GM20000 (cell line): ENCODE results near the gene KIFC3.
A peak's percentile ranks its signal among the peaks of the same experiment; 100 is the strongest.

Experiments used
- DNase-seq: peaks from one replicate; pipeline ENCODE4 v3.0.0; 2012; ENCODE audit warnings: low spot score
- CTCF ChIP-seq: IDR thresholded peaks from 2 replicates; pipeline ENCODE4 v1.5.1; 2012; ENCODE audit warnings: mild to moderate bottlenecking, control low read depth; ENCODE audit errors: extremely low read depth, missing control alignments

The KIFC3 gene

GRCh38 chr16:57738844-57739243 is 63.4 kb downstream of the KIFC3 start:
- DNase-seq: no peak

GRCh38 chr16:57736419-57737351 is 65.6 kb downstream of the KIFC3 start:
- DNase-seq: no peak
- TF ChIP-seq CTCF: no peak

More at GRCh38 chr16:57738844-57739243, 63.4 kb downstream of the KIFC3 start:
- no peak for TF ChIP-seq CTCF

DNA sequence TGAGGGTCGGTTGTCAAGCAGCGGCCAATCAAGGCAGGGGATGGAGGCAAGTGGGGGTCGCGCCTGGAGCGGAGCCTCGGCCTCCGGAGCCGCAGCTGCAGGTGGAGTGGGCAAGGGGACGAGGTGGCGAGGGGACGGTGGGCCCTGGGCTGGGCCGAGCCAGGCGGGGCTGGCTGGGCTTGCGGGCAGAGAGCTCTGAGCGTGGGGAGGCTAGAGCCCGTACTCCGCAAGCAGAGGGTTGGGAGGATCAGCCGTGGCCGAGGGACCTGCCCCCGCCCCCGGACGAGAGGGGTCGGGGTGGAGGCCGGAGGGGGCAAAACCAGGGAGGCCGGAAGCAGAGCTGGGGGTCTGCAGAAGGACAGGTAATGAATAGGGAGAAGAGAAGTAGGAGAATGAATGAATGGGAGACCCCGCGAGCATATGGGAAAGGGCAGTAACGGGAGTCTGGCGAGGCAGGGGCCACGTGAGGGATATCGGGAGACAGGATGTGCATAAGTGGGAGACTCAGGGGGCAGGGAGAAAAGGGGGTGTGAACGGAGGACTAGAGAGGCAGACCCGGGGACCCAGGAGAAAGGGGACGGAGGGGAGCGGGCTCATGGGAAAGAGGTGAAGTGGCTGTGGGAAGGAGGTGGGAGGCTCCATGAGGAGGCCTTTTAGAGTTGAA is 66.4 kb downstream of the KIFC3 start, which contains the start of gene KATNB1:
TSS of gene KATNB1 (plus strand) at position 16 of the 664 bp plus-strand sequence. CDS start 1,474 bp downstream, outside the sequence.
- no peak for DNase-seq
- TF ChIP-seq CTCF: no peak

GRCh38 chr16:57734925-57735754 is 67.2 kb downstream of the KIFC3 start:
- peak; percentile 98 for DNase-seq
- no peak for TF ChIP-seq CTCF

DNA sequence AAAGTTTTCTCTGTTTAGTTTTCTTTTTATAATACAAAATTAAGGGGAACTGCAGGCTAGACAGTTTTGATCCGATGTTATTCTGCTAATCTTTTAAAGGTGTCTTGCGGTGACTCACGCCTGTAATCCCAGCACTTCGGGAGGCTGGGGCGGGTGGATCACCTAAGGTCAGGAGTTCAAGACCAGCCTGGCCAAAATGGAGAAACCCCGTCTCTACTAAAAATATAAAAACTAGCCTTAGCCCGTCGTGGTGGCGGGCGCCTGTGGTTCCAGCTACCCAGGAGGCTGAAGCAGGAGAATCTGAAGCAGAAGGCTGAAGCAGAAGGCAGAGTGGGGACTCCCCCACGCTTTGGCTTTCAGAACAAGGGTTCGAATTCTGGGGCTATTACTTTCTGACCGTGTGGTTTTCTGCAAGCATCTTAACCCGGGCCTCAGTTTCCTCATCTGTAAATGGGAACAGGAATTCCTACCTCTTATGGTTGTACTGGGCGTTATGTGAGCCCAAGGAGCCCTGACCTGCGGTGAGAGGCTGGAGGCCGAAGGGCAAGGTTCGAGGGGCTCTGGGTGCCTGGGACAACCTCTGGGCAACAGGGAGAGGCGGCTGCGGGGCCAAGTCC is 67.9 kb downstream of the KIFC3 start:
- DNase-seq: no peak
- TF ChIP-seq CTCF: no peak

GRCh38 chr16:57732714-57733113 is 69.6 kb downstream of the KIFC3 start:
- DNase-seq: no peak
- TF ChIP-seq CTCF: no peak
